NCI-H2081 treated with DMSO at 0.1 percent for 48 hours (cell line): ENCODE measurements around the gene MAP3K15.
"Not testable (repeated sequence)": the region's sequence is repeated elsewhere in the genome, so short reads cannot be mapped to it uniquely, and the experiment has no call there.

Experiments
- DNase-seq: peaks from one replicate; lab custom pipeline; 2025; lab: John Stamatoyannopoulos, UW

Gene MAP3K15

GRCh38 chrX:19532709-19533108 is 17.4 kb upstream of the MAP3K15 start:
- DNase-seq = no peak

- no peak for DNase-seq
Measured at GRCh38 chrX:19517965-19518364, 2.7 kb upstream of the MAP3K15 start.

GRCh38 chrX:19515615-19516105 is 352 bp upstream of the MAP3K15 start:
- DNase-seq = no peak

- DNase-seq = no peak
Measured at GRCh38 chrX:19513383-19513782, 1.9 kb downstream of the MAP3K15 start.

- DNase-seq = no peak
Measured at GRCh38 chrX:19512961-19513360, 2.3 kb downstream of the MAP3K15 start.

- no peak for DNase-seq
Measured at GRCh38 chrX:19512359-19512758, 2.9 kb downstream of the MAP3K15 start.

- DNase-seq = not testable (repeated sequence)
Measured at GRCh38 chrX:19511796-19512195, 3.5 kb downstream of the MAP3K15 start.

GRCh38 chrX:19496711-19497110 is 18.6 kb downstream of the MAP3K15 start:
- DNase-seq = no peak

GRCh38 chrX:19487520-19488200 is 27.6 kb downstream of the MAP3K15 start:
- DNase-seq = no peak

GRCh38 chrX:19479458-19479857 is 35.9 kb downstream of the MAP3K15 start:
- DNase-seq = no peak

GRCh38 chrX:19468383-19468782 is 46.9 kb downstream of the MAP3K15 start:
- not testable (repeated sequence) for DNase-seq

- no peak for DNase-seq
Measured at GRCh38 chrX:19462879-19463278, 52.4 kb downstream of the MAP3K15 start.

- no peak for DNase-seq
Measured at GRCh38 chrX:19462231-19462630, 53.1 kb downstream of the MAP3K15 start.

GRCh38 chrX:19457662-19458061 is 57.6 kb downstream of the MAP3K15 start:
- no peak for DNase-seq

GRCh38 chrX:19448077-19448476 is 67.2 kb downstream of the MAP3K15 start:
- no peak for DNase-seq

GRCh38 chrX:19446397-19446796 is 68.9 kb downstream of the MAP3K15 start:
- no peak for DNase-seq

- not testable (repeated sequence) for DNase-seq
Measured at GRCh38 chrX:19445772-19446171, 69.5 kb downstream of the MAP3K15 start.

- no peak for DNase-seq
Measured at GRCh38 chrX:19443869-19444526, 71.3 kb downstream of the MAP3K15 start.

GRCh38 chrX:19440713-19441112 is 74.6 kb downstream of the MAP3K15 start:
- DNase-seq = no peak

GRCh38 chrX:19422661-19423060 is 92.6 kb downstream of the MAP3K15 start:
- not testable (repeated sequence) for DNase-seq

GRCh38 chrX:19410259-19410658 is 105.0 kb downstream of the MAP3K15 start:
- DNase-seq = no peak

GRCh38 chrX:19403696-19404095 is 111.6 kb downstream of the MAP3K15 start:
- DNase-seq = no peak

GRCh38 chrX:19392703-19393102 is 122.6 kb downstream of the MAP3K15 start:
- no peak for DNase-seq

- no peak for DNase-seq
Measured at GRCh38 chrX:19392078-19392477, 123.2 kb downstream of the MAP3K15 start.
